LNCAP (cell line): ENCODE data around the gene CMTM3.

Experiments used
- CTCF ChIP-seq: fragments of 450-650 bp; IDR thresholded peaks from 2 replicates; pipeline ENCODE4 v1.5.1; 2017; ENCODE audit warnings: mild to moderate bottlenecking

Gene CMTM3

GRCh38 chr16:66622863-66623262 is 18.4 kb downstream of the CMTM3 start:
- TF ChIP-seq CTCF = no peak

- TF ChIP-seq CTCF = no peak
Observed at GRCh38 chr16:66623755-66624154, 19.3 kb downstream of the CMTM3 start.

GRCh38 chr16:66629856-66630255 is 25.4 kb downstream of the CMTM3 start:
- TF ChIP-seq CTCF = no peak

GRCh38 chr16:66634527-66635196 is 30.2 kb downstream of the CMTM3 start:
- no peak for TF ChIP-seq CTCF

GRCh38 chr16:66635406-66635805 is 30.9 kb downstream of the CMTM3 start:
- TF ChIP-seq CTCF = no peak

GRCh38 chr16:66636199-66636598 is 31.7 kb downstream of the CMTM3 start:
- TF ChIP-seq CTCF = no peak

GRCh38 chr16:66637806-66638205 is 33.3 kb downstream of the CMTM3 start:
- no peak for TF ChIP-seq CTCF
